ENCODE data around the gene ANKRD49. TPM values are rescaled to one million over a fixed set of nuclear protein-coding genes. Genes with fewer than 3 reads are reported as not detected.

Gene ANKRD49
- total RNA-seq, 1 donor from 2014 or later: 21.2 TPM

DNA sequence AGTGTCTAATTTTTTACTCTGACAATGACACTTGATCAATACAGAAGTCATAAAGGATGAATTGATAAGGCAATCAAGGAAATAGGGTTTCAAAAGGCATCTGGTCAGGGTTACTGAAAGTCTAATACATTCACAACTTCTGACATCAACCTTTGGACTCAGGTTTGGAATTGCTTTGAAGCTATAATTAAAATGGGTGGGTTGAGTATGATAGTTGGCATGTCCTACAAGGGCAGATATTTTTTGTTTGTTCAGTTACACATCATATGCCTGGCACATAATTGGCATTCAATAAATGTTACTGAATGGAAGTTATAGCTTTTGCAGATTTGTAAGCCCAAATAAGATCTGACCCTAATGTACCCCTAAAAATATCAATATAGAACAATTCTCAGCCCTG, 42.6 kb downstream of the ANKRD49 start:
- H3K36me3 Mint-ChIP-seq (ENCODE audit: low read depth): no peaks in the 10 kb centered on the region
- no peak overlapping the region for H3K27ac Mint-ChIP-seq
- DNase-seq (ENCODE audit: low spot score): no peak
- no peaks in the 10 kb centered on the region for H3K9me3 Mint-ChIP-seq
- no peak overlapping the region for H3K4me3 Mint-ChIP-seq
- H3K27me3 Mint-ChIP-seq (ENCODE audit: insufficient read depth): peaks cover 32% of the 10 kb centered on the region
- no peaks in the 10 kb centered on the region for H3K4me1 Mint-ChIP-seq (ENCODE audit: low read depth)
- intact Hi-C loops (cut with micrococcal nuclease): no loop called here

DNA sequence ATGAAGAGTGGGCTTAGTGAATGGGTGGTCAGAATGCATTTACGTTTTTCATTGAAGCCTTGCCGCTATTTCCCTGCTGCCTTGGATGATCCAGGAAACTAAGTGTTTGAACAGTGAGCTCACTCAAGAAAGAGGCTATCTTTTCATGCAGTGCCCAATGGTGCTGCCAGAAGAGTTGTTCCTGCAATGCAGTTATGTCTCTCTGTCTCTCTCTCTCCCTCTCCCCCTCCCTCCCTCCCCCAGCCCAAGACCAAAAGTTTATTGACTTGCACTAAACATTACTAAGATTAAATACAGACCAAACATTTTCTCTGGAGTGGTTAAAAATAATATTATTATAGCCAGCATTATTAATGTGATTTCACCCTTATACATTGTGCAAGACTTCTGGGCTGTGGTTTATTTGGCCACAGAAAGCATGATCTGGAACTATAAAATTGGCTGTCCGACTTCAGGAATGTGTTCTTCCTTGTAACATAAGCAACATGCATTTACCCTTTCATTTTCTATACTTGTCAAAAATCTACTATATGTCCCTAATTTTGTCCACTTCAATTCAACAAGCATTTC, 43.3 kb downstream of the ANKRD49 start:
- Mint-ChIP-seq H3K4me1 (ENCODE audit: low read depth) (no peaks in the 10 kb centered on the region), H3K36me3 (ENCODE audit: low read depth) (no peaks in the 10 kb centered on the region), H3K27me3 (ENCODE audit: insufficient read depth) (peaks cover 32% of the 10 kb centered on the region), H3K4me3 (no peak overlapping the region), H3K27ac (no peak overlapping the region), H3K9me3 (no peaks in the 10 kb centered on the region)
- no peak for DNase-seq (ENCODE audit: low spot score)
- intact Hi-C loops (cut with micrococcal nuclease): no loop called here

DNA sequence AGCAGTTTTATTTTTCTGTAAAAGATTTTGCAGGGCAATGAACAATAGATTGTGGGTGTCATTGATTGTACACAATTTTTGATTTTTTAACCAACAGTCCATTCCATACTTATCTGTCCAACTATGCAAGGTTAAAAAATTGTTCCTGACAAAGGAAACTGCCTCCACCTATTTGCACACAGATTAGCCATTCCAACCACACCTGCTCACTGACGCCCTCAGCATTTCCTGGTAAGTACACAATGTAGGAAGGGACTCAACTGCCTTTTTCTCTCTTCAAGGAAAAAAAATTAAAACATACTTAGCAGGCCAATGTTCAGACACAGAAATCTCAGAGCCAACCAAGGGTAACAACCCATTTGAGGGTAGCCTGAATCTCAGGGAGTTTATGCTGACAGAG, 45.6 kb downstream of the ANKRD49 start:
- Mint-ChIP-seq H3K4me3 (no peak overlapping the region), H3K9me3 (no peaks in the 10 kb centered on the region), H3K4me1 (ENCODE audit: low read depth) (peaks cover 12% of the 10 kb centered on the region), H3K36me3 (ENCODE audit: low read depth) (no peaks in the 10 kb centered on the region), H3K27ac (no peak overlapping the region), H3K27me3 (ENCODE audit: insufficient read depth) (peaks cover 22% of the 10 kb centered on the region)
- intact Hi-C loops (cut with micrococcal nuclease): no loop called here
- DNase-seq (ENCODE audit: low spot score): no peak

DNA sequence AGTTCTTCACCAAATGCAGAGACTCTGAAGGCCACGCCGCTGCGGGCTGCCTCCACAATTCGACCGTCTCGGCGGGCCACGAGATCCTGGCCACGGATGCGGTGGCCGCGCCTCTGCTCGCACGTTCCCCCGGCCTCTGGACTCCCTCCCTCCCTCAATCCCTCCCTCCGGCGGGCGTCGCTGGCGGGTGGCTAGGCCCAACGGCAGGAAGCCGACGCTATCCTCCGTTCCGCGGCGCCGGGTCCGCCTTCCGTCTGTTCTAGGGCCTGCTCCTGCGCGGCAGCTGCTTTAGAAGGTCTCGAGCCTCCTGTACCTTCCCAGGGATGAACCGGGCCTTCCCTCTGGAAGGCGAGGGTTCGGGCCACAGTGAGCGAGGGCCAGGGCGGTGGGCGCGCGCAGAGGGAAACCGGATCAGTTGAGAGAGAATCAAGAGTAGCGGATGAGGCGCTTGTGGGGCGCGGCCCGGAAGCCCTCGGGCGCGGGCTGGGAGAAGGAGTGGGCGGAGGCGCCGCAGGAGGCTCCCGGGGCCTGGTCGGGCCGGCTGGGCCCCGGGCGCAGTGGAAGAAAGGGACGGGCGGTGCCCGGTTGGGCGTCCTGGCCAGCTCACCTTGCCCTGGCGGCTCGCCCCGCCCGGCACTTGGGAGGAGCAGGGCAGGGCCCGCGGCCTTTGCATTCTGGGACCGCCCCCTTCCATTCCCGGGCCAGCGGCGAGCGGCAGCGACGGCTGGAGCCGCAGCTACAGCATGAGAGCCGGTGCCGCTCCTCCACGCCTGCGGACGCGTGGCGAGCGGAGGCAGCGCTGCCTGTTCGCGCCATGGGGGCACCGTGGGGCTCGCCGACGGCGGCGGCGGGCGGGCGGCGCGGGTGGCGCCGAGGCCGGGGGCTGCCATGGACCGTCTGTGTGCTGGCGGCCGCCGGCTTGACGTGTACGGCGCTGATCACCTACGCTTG, 50.2 kb downstream of the ANKRD49 start, which contains the start of gene FUT4:
FUT4 (plus strand) TSS at position 227 of the 951 bp plus-strand sequence; CDS start at position 440, 213 bp downstream.
- Mint-ChIP-seq H3K27me3 (ENCODE audit: insufficient read depth) (peaks cover 5% of the 10 kb centered on the region), H3K9me3 (no peaks in the 10 kb centered on the region), H3K27ac (peak within 1 kb of the TSS; percentile 99), H3K4me3 (peak within 1 kb of the TSS; percentile 98), H3K36me3 (ENCODE audit: low read depth) (peaks cover 11% of the 10 kb centered on the region), H3K4me1 (ENCODE audit: low read depth) (peaks cover 45% of the 10 kb centered on the region)
- DNase-seq (ENCODE audit: low spot score): peak; percentile 70
- intact Hi-C loops (cut with micrococcal nuclease): loop anchor here (1.0 to 10.0 kb wide), 14 partner anchors 25 to 1347 kb away; partner anchors contain the start of genes ANKRD49, C11orf54, CEP295 and CEP57

DNA sequence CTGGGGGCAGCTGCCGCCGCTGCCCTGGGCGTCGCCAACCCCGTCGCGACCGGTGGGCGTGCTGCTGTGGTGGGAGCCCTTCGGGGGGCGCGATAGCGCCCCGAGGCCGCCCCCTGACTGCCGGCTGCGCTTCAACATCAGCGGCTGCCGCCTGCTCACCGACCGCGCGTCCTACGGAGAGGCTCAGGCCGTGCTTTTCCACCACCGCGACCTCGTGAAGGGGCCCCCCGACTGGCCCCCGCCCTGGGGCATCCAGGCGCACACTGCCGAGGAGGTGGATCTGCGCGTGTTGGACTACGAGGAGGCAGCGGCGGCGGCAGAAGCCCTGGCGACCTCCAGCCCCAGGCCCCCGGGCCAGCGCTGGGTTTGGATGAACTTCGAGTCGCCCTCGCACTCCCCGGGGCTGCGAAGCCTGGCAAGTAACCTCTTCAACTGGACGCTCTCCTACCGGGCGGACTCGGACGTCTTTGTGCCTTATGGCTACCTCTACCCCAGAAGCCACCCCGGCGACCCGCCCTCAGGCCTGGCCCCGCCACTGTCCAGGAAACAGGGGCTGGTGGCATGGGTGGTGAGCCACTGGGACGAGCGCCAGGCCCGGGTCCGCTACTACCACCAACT, 51.0 kb downstream of the ANKRD49 start:
- H3K27ac Mint-ChIP-seq: peak overlapping the region; percentile 77
- intact Hi-C loops (cut with micrococcal nuclease): loop anchor here (1.0 to 10.0 kb wide), 12 partner anchors 25 to 1347 kb away; partner anchors contain the start of genes ANKRD49, C11orf54, CEP295 and CEP57
- peak overlapping the region; percentile 81 for H3K4me3 Mint-ChIP-seq
- peak; percentile 2 for DNase-seq (ENCODE audit: low spot score)
- H3K36me3 Mint-ChIP-seq (ENCODE audit: low read depth): peaks cover 11% of the 10 kb centered on the region
- peaks cover 5% of the 10 kb centered on the region for H3K27me3 Mint-ChIP-seq (ENCODE audit: insufficient read depth)
- peaks cover 50% of the 10 kb centered on the region for H3K4me1 Mint-ChIP-seq (ENCODE audit: low read depth)
- no peaks in the 10 kb centered on the region for H3K9me3 Mint-ChIP-seq

DNA sequence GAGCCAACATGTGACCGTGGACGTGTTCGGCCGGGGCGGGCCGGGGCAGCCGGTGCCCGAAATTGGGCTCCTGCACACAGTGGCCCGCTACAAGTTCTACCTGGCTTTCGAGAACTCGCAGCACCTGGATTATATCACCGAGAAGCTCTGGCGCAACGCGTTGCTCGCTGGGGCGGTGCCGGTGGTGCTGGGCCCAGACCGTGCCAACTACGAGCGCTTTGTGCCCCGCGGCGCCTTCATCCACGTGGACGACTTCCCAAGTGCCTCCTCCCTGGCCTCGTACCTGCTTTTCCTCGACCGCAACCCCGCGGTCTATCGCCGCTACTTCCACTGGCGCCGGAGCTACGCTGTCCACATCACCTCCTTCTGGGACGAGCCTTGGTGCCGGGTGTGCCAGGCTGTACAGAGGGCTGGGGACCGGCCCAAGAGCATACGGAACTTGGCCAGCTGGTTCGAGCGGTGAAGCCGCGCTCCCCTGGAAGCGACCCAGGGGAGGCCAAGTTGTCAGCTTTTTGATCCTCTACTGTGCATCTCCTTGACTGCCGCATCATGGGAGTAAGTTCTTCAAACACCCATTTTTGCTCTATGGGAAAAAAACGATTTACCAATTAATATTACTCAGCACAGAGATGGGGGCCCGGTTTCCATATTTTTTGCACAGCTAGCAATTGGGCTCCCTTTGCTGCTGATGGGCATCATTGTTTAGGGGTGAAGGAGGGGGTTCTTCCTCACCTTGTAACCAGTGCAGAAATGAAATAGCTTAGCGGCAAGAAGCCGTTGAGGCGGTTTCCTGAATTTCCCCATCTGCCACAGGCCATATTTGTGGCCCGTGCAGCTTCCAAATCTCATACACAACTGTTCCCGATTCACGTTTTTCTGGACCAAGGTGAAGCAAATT, 51.7 kb downstream of the ANKRD49 start:
- Mint-ChIP-seq H3K27me3 (ENCODE audit: insufficient read depth) (peaks cover 3% of the 10 kb centered on the region), H3K9me3 (no peaks in the 10 kb centered on the region), H3K4me3 (peak overlapping the region; percentile 81), H3K27ac (peak overlapping the region; percentile 77), H3K36me3 (ENCODE audit: low read depth) (peaks cover 11% of the 10 kb centered on the region), H3K4me1 (ENCODE audit: low read depth) (peaks cover 57% of the 10 kb centered on the region)
- DNase-seq (ENCODE audit: low spot score): no peak
- intact Hi-C loops (cut with micrococcal nuclease): loop anchor here (2.0 to 10.0 kb wide), 4 partner anchors 331 to 1249 kb away; partner anchors contain the start of genes CEP57 and MED17

DNA sequence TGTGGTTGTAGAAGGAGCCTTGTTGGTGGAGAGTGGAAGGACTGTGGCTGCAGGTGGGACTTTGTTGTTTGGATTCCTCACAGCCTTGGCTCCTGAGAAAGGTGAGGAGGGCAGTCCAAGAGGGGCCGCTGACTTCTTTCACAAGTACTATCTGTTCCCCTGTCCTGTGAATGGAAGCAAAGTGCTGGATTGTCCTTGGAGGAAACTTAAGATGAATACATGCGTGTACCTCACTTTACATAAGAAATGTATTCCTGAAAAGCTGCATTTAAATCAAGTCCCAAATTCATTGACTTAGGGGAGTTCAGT, 52.3 kb downstream of the ANKRD49 start:
- no peak overlapping the region for H3K27ac Mint-ChIP-seq
- H3K27me3 Mint-ChIP-seq (ENCODE audit: insufficient read depth): peaks cover under 1% of the 10 kb centered on the region
- no peak for DNase-seq (ENCODE audit: low spot score)
- H3K4me3 Mint-ChIP-seq: peak overlapping the region; percentile 81
- peaks cover 11% of the 10 kb centered on the region for H3K36me3 Mint-ChIP-seq (ENCODE audit: low read depth)
- H3K4me1 Mint-ChIP-seq (ENCODE audit: low read depth): peaks cover 59% of the 10 kb centered on the region
- no peaks in the 10 kb centered on the region for H3K9me3 Mint-ChIP-seq
- intact Hi-C loops (cut with micrococcal nuclease): loop anchor here (10.0 kb wide), 1 partner anchor 1249 kb away; the partner anchor contains the start of gene CEP57

DNA sequence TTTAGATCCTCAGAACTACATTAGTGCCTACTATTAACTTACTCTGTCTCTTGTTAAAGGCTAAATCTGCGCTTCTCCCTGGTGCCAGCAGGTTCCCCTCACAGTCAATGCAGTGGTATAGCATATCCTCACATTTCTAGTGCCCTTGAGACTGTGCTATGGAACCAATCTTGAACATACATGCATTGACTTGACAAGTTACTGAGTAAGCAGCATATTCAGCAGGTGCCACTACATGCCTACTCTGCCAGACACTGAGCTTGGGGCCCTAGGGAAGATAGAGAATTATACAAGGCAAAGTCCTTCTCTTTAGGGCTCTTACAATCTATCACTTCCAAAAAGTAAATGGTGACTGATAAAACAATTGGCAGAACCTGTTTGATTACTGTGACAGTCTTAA, 53.1 kb downstream of the ANKRD49 start:
- Mint-ChIP-seq H3K4me1 (ENCODE audit: low read depth) (peaks cover 59% of the 10 kb centered on the region), H3K27me3 (ENCODE audit: insufficient read depth) (no peaks in the 10 kb centered on the region), H3K4me3 (peak overlapping the region; percentile 64), H3K9me3 (no peaks in the 10 kb centered on the region), H3K27ac (no peak overlapping the region), H3K36me3 (ENCODE audit: low read depth) (peaks cover 11% of the 10 kb centered on the region)
- intact Hi-C loops (cut with micrococcal nuclease): loop anchor here (10.0 kb wide), 1 partner anchor 1248 kb away; the partner anchor contains the start of gene CEP57
- no peak for DNase-seq (ENCODE audit: low spot score)

DNA sequence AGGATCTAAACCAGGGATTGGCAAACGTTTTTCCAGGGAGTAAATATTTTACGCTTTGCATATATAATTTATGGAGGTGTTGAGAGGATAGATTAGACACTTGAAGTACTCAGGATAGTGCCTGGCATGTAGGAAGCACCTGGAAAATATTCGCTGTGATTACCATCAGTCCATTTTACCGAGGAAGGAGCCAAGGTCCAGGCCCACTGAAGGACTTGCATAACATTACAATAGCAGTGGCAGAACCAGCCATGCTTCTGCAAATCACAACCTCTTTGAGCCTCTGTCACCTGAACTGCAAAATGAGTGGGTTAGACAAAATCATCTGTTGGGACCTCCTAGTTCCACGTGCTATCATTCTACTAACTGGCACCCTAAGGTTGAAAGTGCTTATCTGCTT, 55.4 kb downstream of the ANKRD49 start:
- intact Hi-C loops (cut with micrococcal nuclease): loop anchor here (10.0 kb wide), 1 partner anchor 1246 kb away; the partner anchor contains the start of gene CEP57

More for the DNA sequence above, 55.4 kb downstream of the ANKRD49 start:
- DNase-seq (ENCODE audit: low spot score): no peak
- H3K27me3 Mint-ChIP-seq (ENCODE audit: insufficient read depth): no peaks in the 10 kb centered on the region
- no peak overlapping the region for H3K4me3 Mint-ChIP-seq
- peaks cover 47% of the 10 kb centered on the region for H3K4me1 Mint-ChIP-seq (ENCODE audit: low read depth)
- H3K36me3 Mint-ChIP-seq (ENCODE audit: low read depth): peaks cover 11% of the 10 kb centered on the region
- no peak overlapping the region for H3K27ac Mint-ChIP-seq
- no peaks in the 10 kb centered on the region for H3K9me3 Mint-ChIP-seq

Other genes starting within 250 kb of the ANKRD49 start
- gene IZUMO1R, start 189.4 kb upstream of the ANKRD49 start, total RNA-seq: not detected in 2 replicates
- 0.15 TPM in 1 of 2 replicates, not detected in the other for gene GPR83, start 92.6 kb upstream of the ANKRD49 start, total RNA-seq
- 43.8 and 45.9 TPM in 2 replicates for gene MRE11, start 140 bp upstream of the ANKRD49 start, total RNA-seq
- not detected in 2 replicates for gene C11orf97, start 18.5 kb downstream of the ANKRD49 start, total RNA-seq
- 8.0 and 8.6 TPM in 2 replicates for gene FUT4, start 49.9 kb downstream of the ANKRD49 start, total RNA-seq
- 0.41 and 0.81 TPM in 2 replicates for gene PIWIL4, start 73.4 kb downstream of the ANKRD49 start, total RNA-seq

Data from activated T-helper 1 cell treated with anti-CD3 and anti-CD28 coated beads, Interleukin-12 subunit alpha, Interleukin-12 subunit beta, Interleukin-2, Interleukin-4 antibody, amounts not matched to agents 30 ng/mL and 10 ng/mL and 1 ng/mL, durations not matched to agents 14 hours and 24 hours and 36 hours (primary cell).